NCI-H187 treated with DMSO at 0.1 percent for 48 hours (cell line): ENCODE results near the gene GUCY2C.

Experiments used
- DNase-seq: peaks from one replicate; lab custom pipeline; 2025; lab: John Stamatoyannopoulos, UW

The GUCY2C gene

DNA sequence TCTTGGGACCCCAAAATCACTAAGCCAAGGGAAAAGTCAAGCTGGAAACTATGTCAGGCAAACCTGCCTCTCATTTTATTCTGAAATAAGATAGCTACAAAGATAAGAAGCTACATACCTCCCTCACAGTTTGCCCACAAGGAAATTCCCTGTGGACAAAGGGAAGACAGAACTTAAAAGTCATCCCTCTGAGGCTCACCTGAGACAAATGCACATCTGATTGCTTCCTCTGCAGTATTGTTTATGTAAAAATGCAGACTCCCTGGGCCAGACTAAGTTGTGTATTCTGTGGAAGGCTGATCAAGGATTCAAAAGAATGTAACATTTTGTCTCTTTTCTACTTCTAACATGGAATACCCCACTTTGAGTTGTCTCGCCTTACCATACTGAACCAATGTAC is 126.2 kb downstream of the GUCY2C start:
- DNase-seq, result no peak

DNA sequence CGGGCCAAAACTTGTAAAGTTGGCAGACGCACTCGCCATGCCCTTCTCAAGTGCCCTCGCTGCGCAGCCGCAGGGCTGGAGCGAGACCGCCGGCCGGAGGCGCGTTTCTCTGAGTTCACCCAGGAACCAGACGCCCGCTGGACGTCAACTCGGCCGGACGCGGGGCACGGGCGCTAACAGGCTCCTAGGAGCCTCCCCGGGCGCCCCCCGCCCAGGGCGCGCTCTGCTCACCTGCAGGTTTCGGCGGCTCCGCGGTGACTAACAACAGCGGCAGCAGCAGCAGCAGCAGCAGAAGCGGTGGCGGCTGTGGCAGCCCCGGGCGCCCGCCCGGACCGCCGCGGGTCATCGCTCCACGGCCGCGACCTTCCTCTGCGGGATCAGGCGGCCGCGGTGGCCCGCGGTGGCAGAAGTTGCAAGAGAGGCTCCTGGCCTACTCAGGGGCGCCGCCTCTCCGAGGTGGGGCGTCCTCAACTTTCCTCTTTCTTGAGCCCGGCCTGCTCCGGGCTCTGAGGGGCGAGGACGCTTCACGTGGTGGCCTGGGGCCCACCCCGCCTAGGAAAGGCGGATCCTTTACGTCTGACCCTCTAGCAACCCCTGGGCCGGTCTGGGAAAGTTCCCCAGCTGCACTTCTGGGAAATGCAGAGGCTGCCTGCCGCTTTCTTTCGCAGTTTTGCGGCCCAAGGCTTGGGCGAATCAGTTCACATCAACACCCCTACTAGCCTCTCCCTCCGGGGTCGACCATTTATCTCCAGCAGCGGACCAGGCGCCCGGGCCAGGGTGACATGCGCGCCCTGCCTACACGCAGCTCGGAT is 128.8 kb downstream of the GUCY2C start, which contains the start of gene PLBD1:
PLBD1 (minus strand) TSS at position 533 of the 812 bp plus-strand sequence; CDS start at position 346, 187 bp downstream.
- no peak for DNase-seq

DNA sequence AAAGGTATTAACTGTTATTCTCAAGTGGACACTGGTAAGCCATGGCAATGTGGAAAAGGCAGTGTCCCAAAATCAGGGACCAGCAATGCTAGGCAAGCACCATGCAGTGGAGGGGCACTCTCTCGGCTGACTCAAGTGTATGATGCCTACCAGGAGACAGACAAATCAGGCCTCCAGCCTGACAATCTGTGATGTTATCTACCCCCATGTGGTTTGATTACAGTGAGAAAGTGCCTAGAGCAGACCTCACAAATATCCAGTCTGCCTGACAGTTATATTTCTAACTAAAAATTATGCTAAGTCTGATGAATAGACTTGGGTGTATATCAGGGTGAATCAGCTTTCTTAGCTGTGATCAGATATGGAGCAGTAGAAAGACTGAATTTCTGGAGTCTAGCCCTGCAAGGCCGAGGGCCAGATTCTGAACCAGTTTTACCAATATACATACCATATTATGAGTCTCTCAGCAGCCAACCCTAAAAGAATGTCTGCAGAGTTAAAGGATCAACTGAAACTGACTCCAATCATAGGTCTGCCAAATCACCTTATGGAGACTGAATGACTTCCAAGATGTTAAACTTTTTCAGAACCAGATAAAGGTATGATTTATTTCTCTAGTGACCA is 132.0 kb downstream of the GUCY2C start:
- no peak for DNase-seq

DNA sequence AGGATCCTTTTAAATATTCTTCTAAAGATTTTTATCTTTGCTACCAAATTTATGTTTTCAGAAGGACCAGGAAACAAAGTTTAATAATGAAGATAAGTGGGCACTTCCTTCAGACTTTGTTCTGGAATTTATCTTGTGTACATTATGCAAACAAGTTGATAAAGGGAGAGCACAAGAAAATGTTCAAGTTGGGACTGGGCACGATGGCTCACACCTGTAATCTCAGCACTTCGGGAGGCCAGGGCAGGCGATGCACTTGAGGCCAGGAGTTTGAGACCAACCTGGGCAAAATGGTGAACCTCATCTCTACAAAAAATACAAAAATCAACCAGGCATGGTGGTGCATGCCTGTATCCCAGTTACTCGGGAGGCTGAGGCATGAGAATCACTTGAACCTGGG is 133.4 kb downstream of the GUCY2C start:
- DNase-seq, result no peak
